ENCODE data around the gene RAB44.
"Not testable (repeated sequence)": the region's sequence is repeated elsewhere in the genome, so short reads cannot be mapped to it uniquely, and the experiment has no call there.

RAB44 gene

DNA sequence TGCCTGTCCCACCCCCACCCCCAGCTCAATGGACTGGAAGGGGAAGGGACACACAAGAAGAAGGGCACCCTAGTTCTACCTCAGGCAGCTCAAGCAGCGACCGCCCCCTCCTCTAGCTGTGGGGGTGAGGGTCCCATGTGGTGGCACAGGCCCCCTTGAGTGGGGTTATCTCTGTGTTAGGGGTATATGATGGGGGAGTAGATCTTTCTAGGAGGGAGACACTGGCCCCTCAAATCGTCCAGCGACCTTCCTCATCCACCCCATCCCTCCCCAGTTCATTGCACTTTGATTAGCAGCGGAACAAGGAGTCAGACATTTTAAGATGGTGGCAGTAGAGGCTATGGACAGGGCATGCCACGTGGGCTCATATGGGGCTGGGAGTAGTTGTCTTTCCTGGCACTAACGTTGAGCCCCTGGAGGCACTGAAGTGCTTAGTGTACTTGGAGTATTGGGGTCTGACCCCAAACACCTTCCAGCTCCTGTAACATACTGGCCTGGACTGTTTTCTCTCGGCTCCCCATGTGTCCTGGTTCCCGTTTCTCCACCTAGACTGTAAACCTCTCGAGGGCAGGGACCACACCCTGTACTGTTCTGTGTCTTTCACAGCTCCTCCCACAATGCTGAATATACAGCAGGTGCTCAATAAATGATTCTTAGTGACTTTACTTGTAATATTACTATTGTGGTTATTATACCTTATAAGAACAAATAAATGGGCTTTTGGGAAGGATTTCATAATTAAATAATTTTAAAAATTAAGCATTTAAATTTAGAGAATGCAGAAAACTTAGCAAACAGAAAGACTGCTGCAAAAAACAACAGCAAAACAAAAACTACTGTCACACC, 10.7 kb upstream of the RAB44 start:
- no peak for DNase-seq

DNA sequence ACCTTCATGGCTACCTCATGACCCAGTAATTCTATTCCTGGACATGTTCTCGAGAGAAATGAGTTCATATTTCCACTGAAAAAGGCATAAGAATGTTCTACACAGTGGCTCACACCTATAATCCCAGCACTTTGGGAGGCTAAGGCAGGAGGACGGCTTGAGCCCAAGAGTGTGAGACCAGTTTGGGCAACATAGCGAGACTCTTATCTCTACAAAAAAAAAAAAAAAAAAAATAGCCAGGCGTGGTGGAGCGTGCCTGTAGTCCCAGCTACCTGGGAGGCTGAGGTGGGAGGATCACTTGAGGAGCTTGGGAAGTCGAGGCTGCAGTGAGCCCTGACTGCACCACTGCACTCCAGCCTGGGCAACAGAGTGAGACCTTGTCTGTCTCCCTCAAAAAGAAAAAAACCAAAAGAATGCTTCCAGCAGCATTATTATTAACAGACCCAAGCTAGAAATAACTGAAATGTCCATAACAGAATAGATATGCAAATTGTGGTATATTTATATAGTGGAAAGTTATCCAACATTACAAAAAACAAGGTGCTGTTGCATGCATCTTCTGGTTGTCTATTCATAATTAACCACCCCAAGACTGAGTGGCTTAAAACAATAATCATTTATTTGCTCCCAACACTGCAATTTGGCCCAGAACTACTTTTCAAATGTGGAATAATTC, 9.4 kb upstream of the RAB44 start:
- no peak for DNase-seq

GRCh38 chr6:36688739-36689075, 8.9 kb upstream of the RAB44 start:
- no peak for DNase-seq

- no peak for DNase-seq
Measured at GRCh38 chr6:36691011-36691410, 6.6 kb upstream of the RAB44 start.

- DNase-seq, result no peak
Measured at GRCh38 chr6:36691612-36692011, 6.0 kb upstream of the RAB44 start.

DNA sequence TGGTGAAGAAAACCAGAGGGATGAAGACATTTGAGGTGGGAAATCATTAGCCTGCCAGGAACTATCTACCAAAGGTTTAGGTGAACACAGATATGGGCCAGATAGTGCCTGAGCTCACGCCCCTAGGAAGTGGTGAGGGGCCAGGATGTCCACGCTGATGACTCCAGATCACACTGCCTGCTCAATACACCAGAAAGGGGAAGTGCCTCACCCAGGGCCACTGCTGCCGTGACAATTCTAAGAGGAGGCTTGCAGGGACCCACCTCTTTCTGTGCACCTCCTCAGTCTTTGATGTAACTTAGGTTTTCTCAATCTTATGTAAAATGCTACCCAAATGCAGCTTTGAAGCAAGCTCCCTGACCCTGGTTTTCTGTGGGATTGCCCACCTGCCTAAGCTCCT, 5.4 kb upstream of the RAB44 start:
- no peak for DNase-seq

DNA sequence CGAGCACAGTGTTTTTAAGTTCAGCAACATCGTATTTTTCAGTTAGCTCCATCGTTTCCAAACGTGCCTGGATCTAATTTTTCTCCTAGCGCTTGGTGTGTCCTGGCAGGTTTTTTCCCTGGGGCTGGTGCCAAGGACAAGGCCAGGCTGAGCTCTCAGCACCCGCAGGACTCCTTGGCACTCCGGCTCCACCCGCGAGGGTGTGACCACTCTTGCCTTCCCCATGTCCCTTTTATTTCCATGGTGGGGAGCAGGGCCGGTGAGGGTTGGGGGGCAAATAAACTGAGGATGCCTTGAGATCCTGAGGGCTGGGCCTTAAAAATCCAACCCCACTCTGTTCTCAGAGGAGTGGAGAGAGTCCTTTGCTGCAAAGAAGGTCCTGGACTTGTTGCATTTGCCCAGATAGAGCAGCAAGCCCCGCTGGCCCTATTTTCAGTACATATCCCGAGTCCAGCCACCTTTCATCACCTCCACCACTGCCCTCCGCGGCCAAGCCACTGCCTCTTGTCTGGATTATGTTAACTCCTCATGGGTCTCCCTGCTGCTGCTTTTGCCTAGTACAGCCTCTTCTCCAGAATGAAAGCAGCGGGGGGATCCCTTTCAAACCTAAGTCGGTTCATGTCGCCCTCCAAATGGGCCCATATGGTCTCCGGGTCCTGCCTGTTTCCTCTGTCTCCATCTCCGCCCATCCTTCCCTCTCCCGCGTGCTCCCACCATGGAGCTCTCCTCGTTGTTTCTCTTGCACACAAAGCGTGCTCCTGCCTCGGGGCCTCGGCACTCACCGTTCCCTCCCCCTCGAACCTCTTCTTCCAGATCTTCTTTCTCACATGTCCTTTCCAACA, 4.5 kb upstream of the RAB44 start:
- no peak for DNase-seq

DNA sequence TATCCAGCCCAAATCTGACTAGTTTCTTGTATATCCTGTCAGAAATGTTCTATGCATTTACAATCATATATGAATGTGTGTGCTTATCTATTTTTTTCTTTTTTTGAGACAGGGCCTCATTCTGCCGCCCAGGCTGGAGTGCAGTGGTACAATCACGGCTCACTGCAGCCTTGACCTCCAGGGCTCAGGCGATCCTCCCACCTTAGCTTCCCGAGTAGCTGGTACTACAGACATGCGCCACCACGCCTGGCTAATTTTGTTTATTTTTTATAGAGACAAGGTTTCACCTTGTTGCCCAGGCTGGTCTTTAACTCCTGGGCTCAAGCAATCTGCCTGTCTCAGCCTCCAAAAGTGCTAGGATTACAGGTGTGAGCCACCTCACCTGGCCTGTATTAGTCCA, 3.0 kb upstream of the RAB44 start:
- no peak for DNase-seq

DNA sequence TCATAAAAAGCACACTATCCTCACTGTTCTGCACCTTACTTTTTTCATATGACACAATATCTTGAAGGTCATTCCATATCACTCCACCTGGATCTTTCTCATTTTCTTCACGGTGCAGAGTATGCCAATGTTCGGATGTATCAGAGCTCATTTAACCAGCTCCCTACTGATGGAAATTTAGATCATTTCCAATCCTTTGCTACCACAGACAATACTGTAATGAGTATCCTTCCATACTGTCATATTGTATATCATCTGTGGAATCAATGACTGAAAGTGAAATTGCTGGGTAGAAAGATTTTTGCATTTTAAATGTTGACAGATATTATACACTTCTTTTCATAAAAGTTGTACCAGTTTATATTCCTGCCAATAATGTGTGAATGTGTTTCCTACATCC, 2.2 kb upstream of the RAB44 start:
- DNase-seq, result no peak

DNA sequence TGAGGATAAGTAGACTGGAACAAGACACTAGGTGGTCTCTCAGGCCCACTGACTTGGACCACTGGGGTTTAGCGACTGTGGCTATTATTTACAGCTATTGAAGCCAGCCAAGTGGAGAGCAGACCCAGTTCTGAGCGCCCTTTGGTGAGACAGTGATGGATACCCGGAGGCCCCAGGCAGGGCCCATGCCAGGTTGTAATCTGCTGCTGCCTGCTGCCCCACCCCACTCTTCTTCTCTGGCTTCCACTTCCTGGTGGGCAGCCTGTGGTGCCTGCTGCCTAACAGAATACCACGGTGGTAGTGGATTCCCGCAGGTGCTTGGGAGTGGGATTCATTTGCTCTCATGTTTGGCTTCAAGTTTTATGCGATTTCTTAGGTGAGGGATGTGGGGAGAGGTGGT, 570 bp downstream of the RAB44 start:
- DNase-seq, result no peak

GRCh38 chr6:36698871-36699271, 1.2 kb downstream of the RAB44 start:
- no peak for DNase-seq

DNA sequence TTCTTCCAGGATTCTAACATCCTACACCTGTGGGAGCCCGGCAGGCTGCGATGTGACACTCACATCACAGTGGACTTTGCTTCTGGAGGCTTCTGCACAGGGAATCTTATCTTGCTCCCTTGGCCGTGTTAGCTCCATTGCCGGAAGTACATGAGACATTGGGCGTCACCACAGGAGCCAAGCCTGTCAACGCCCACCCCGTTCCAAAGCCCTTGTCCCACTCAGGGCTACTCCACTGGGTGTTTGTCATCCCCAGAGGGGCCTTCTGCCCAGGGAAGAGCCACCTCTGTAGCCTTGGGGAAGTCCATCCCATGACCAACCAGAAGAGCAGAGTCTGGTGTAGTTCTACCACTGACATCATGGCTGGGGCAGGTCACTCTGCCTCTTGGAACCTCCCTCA, 1.7 kb downstream of the RAB44 start:
- DNase-seq, result no peak

DNA sequence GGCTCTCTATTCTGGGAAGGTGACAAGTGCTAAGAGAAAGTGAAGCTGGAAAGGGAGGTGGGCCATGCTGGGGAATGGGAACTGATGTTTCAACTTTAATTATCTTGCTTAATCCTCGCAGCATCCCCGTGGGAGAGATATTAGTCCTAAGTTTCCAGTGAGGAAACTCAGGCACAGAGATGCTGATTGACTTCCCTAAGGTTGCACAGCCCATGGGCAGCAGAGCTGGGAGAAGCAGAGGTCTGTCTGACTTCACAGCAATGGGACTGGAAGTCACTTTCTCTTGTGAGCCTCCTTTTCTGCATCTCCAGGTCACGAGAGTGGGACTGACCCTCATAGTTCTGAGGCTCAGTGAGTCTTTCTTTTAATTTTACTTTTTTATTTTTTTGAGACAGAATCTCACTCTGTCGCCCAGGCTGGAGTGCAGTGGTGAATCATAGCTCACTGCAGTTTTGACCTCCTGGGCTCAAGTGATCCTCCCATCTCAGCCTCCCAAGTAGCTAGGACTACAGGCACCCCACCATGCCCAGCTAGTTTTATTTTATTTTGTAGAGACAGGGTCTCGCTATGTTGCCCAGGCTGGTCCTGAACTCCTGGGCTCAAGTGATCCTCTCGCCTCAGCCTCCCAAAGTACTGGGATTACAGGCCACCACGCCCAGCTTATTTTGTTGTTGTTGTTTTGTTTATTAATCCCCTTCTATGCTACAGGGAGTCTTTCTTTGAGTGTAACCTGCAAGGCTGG, 2.6 kb downstream of the RAB44 start:
- DNase-seq, result no peak

GRCh38 chr6:36700831-36701230, 3.2 kb downstream of the RAB44 start:
- no peak for DNase-seq

DNA sequence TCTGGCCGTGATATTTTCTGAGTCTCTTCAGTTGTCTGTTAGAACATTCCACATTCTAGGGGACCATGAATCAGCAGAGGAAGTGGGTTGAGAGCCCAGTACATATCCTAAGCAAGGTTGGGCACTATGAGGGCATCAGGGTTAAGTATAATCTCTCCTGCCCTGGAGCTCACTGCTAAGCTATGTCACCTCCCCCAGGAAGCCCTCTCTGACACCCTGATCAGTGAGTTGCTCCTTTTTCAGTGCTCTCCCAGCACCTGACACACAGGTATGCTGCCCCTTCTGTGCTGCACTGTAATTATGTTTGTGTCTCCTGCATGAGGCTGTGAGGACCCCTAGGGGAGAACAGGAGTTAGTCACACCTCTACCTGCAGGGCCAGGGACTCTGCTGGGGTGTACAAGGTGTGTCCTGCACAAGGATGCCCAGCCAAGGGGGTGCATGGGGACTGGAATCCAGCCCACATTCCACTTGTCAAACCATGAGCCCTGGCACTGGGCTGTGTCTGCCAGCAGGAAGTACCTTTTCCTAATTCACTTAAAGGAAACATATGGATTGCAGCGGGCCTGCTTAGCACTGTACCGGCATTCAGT, 3.9 kb downstream of the RAB44 start:
- DNase-seq, result no peak

DNA sequence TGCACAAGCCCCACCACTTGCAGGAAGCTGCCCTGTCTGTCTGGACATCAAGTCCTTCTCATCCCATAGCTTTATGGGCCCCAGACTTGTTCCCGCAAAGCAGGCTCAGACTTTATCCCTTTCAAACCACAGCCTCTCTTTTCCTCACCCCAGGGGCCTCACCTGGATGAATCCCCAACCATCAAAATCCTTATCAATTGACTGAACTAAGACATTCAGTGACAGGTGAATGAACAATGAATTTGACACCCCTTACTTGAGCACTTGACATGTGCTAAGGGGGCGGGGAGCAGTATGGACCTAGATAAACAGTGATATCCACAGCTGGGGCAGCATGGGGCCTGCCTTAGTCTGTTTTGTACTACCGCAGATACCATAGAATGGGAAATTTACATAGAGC, 5.0 kb downstream of the RAB44 start:
- DNase-seq, result no peak

GRCh38 chr6:36703081-36703606, 5.5 kb downstream of the RAB44 start:
- DNase-seq, result no peak

GRCh38 chr6:36703982-36704381, 6.4 kb downstream of the RAB44 start:
- no peak for DNase-seq

DNA sequence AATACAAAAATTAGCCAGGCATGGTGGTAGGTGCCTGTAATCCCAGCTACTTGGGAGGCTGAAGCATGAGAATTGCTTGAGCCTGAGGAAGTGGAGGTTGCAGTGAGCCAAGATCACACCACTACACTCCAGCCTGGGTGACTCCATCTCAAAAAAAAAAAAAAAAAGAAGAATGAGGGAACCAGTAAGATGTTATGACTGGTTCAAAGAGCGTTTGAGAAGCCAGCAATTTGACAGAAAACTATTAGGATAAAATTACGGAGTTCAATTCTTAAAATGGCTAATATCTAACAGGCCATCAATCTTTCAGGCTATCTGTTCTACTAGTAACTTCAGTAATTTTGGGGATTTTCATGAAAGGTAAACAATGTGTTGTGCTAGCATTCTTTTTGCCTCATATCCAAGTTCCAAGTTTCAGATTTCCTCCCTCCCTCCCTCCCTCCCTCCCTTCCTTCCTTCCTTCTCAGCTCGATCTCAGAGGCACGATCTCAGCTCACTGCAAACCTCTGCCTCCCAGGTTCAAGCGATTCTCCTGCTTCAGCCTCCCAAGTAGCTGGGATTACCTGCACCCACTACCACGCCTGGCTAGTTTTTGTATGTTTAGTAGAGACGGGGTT, 7.4 kb downstream of the RAB44 start:
- not testable (repeated sequence) for DNase-seq

DNA sequence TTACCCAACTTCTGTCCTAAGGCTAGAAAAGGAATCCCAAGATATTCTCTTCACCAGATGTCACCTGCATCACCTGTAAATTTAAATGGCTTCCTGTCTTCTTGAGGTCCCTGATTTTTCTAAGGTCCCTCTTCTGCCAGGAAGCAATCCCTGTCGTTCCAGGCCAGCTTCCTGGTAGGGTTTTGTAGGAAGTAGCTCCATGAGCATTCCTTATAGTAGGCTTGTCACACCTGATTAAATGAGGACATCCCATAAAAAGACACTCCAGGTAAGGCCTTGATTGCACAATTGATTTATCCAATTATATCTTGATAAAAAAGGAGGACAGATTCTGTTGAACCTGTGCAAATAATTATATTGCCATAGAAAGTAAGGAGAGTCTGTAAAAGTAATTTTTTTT, 8.7 kb downstream of the RAB44 start:
- no peak for DNase-seq

DNA sequence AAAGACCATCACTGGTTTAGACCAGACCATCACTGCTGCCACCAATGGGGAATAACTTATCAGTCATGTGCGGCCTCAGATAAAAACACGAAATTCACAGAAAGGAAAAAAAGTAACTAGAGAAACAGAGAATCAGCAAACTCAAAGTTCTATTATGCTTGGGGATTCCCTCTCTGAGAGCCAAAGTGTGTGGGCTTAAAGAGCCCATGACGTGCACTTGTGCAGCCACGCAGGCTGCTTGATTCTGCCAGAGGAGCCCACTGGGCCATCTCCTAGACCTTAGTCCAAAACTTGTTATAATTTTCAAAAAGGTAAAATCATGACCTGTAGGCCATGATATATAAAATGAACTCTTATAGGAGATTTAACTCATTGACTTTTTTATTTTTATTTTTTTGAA, 15.2 kb downstream of the RAB44 start:
- no peak for DNase-seq

DNA sequence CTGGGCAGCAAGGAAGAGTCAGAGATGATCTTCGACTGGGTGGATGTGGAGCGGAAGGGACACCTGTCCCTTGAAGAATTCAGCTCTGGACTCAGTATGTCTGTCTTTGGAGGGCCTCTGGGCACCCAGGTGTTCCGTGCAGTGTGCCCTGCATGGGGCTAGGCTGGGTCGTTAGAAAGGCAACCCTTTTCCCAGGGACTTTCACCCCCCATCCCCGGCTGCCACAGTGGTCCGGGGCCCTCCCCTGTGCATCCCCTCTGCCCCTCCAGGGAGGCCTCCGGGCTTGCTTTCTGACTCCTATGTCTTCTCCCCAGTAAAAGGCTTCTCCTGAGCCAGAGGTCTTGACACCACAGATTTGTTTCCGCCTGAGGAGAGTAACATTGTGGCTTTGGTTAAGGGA, 16.2 kb downstream of the RAB44 start:
- no peak for DNase-seq
